GM21619 (cell line): ENCODE results near the gene RIMBP2.
"Not testable (repeated sequence)": the region's sequence is repeated elsewhere in the genome, so short reads cannot be mapped to it uniquely, and the experiment has no call there.

Source experiments
- ATAC-seq: cut with Tn5 transposase; IDR thresholded peaks from one replicate; pipeline ENCODE4 v1.9.1; 2021; ENCODE audit not compliant: unreplicated experiment

The RIMBP2 gene

DNA sequence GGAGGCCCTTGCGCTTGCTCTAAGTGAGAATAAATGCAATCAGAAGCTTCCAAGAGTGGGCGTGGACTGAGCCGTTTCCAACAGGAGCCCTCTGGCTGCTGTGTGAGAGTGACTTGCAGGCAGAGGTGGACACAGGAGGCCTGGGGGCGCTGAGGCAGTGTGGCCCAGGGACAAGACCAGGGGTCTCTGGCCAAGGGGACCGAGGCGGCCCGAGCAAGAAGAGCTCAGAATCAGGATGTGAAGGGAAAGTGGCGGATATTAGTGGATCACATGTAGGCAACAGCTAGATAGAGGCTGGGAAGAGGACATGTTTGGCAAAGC, 8.6 kb downstream of the RIMBP2 start:
- ATAC-seq: no peak

DNA sequence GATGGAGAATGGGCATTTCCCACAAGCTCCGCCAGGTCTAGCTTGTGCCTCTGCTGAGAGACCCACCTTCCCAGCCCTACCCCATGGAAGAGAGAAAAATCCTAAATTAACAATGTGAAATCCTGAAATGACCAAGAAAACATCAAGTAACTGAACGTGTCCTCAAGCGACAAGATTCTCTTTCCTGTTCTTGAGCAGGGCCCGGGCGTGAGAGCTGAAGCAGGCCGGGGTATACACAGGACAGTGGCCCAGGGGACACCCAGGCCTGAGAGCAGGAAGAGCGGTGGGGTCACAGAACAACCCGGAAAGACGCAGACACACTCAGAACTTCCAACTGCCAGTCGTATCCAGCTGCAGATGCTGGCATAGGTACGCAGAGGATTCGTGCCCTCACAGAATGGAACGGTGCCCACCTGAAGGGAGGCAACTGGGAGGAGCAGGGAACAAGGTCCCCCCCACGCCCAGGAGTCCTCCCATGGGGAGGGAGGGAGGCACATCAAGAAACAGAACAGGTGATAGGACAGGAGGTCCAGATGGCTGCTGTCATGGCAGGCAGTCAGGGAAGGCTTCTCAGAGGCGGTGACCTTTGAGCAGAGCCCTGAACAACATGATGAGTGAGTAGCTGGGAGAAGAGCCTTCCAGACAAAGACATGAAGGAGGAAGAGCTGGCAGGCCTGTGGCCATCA, 9.1 kb downstream of the RIMBP2 start:
- no peak for ATAC-seq

DNA sequence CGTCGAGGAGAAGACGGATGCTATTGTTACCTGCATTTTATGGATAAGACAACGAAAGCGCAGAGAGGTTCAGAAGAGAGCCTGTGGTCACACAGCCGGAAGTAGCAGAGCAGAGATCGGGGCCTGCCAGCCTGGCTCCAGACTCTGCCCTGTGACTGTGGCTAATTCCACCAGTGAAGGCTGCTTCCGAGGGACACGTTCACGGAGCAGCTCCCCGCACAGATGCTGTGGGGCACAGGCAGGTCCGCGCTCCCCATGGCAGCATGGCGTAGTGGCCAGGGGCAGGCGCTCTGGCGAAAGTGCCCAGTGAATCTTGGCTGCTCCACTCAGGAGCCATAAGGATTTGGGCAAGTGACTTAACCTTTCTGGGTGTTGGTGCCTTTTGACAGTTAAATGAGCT, 9.8 kb downstream of the RIMBP2 start:
- ATAC-seq: no peak

DNA sequence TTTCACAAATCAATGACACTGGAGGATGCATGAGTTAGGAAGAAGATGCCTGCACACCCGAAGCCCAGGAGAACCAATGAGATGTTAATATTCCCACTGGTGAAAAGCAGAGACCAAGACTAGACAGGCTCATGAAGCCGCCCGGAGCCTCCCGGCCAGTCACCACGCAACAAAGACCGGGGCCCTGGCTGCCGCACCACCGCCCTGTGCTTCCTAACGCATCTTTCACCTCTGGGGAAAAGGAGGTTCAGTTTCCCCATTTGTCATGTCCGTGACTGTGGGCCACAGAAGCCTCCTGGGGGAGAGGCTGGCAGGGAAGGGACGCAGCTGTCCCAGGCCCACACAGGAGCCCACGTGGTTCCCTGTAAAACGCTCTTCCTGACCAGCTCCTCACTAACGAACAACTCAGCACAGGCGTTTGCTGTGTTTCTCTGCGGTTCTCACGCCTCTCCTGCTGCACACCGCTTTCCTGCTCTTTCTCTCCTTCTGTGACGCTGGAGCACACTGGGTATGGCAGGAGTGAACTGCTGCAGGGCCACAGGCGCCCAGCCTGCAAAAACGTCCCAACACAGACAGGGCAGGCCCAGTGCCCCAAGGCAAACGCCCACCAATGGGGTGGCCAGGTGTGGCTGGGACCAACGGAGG, 10.8 kb downstream of the RIMBP2 start:
- no peak for ATAC-seq

DNA sequence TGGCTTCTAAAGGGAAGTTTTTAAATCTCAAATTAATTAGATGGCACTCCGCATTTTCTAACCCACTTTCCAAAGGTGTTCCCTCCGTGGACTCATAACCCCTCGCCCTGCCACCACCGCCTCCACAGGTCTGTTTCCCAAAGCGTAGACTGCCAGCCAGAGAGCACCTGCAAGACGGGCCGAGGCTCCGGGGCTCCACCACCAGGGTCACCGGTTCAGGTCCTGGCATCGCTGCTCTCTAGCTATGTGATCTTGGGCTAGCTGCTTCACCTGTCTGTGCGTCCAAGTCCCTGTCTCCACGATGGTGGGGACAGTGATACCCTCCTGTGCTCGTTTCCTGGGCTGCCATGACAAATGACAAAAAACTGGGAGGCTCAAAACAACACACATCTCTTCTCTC, 11.5 kb downstream of the RIMBP2 start:
- no peak for ATAC-seq

GRCh38 chr12:130703733-130704375, 12.2 kb downstream of the RIMBP2 start:
- ATAC-seq: no peak

DNA sequence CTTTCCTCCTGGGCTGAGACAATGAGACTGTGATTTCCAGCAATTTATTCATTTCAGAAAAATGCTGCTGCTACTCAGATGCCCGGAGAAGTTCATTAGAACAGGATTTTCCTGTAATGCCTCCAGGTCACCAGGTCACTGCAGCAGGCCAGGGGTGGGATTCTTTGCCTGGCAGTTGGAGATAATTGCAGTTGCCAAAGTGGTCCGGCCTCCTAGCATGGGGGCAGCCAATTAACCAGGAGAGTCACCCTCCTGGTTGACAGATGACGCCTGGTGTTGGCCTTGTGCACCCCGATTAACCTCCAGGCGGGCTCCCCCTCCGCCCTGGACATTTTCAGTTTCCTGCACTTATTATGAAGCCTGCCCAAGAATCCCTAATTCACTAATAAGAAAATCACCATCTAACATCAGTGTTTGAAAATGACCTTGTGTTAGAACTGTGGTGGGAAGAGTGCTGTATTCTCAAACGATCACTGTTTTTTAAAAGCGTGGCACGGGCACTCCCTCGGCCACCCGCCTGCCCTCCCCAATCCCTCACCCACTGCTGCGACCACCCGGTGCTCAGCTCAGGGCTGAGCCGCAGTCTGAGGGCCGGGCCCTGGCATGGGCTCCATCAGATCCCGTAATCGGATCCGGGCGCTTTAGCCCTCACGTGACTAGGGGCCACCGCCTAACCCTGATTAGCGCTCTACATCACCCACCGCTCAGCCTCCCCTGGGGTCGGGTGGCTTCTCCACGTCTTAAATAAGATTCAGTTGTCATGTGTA, 12.9 kb downstream of the RIMBP2 start:
- no peak for ATAC-seq

DNA sequence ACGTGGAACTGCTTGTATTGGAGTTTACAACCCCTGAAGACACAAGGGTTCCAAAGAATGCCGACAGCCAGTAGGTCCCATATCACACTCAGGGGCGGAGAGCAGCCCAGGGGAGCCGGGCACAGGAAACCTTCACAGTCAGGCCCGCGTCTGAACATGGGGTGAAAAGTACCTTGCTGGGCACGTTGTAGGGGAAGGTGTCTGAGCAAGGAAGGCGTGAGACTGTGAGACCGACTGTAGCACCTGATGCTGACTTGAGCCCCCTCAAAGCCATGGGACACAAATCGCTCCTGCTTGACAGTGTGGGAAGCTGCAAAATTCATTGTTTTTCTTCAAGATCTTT, 14.7 kb downstream of the RIMBP2 start:
- no peak for ATAC-seq

DNA sequence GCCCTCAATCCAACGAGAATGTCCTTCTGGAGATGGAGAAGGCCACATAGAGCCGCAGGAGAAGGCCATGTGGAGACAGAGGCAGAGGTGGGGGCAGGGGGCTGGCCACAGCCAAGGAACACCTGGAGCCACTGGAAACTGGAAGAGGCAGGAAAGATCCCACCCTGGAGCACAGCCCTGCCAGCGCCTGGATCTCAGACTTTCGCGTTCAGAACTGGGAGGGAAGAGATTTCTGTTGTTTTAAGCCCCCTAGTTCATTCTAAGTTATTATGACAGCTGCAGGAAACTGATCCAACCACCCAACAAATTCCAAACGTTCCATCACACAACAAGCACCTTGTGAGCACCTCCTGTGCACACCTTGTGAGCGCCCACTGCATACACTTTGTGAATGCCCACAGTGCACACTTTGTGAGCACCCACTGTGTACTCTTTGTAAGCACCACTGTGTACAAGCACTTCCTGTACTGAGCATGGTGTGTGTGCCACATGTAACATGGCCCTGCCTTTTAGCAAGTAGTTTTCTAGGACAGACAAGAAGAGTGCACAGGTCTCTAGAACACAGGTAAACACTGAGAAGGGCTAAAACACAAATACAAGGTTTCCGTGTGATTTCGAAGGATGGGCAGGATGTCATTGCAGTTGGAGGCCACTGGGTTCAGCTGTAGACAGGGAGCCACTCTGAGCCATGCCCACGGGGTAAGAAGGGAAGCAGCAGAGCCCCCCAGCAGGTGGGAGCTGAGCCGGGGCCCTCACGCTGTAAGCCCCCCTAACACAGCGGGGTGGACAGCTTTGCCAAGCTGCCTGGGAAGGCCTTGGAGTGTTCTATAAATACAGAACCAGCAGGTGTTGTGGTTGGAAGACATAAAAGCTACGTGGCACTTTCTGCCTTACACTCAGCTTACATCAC, 15.4 kb downstream of the RIMBP2 start:
- ATAC-seq: no peak

DNA sequence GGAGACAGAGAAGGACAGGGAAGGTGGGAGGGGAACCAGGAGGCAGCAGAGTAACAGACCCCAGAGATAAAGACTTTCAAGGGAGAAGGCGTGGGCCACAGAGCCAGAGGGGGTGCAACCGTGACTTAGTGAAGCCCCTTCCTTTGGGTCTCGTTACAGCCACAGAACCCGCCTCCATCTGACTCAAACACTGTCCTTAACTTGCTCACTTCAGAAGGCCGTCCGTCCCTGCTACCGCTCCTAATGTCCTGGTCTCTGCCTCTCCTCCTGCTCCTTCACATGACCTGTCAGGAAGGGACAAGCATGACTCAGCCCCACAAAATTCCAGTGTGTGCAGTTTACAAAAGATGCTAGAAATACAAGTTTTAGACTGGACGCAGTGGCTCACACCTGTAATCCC, 18.0 kb downstream of the RIMBP2 start:
- ATAC-seq: no peak

DNA sequence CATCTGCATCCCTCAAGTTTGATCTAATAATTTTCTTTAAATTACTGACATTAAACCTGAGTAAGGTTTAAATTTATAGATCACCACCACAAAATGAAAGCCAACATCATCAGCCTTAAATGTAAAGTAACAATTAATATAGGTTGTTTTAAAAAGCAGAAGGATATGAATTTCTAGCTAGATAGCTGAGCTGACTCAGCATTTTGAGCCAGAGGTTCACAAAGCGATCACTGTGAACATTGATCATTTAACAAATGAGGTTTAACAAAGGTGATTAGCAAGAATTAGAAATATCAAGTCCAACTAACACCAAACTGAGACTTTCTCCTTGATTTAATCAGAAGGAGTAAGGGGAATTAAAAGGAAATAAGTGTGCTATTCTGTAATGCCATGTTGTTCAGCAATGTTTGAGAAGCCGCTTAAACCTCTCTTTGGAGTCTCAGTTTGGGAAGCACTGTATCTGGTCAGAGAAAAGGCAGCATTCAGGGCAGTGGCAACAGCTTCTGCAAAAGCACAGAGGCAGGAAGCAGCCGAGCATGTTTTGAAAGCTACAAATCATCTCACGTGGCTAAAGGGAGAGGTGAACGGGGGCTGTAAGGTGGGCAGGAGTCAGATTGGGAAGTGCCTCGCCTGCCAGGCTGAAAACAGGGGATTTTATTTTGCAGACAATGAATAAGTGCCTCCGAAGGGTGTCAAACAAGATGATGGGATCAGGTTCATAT, 19.6 kb downstream of the RIMBP2 start:
- no peak for ATAC-seq

GRCh38 chr12:130695061-130695460, 21.0 kb downstream of the RIMBP2 start:
- no peak for ATAC-seq

- no peak for ATAC-seq
Observed at GRCh38 chr12:130689408-130690405, 26.4 kb downstream of the RIMBP2 start.

DNA sequence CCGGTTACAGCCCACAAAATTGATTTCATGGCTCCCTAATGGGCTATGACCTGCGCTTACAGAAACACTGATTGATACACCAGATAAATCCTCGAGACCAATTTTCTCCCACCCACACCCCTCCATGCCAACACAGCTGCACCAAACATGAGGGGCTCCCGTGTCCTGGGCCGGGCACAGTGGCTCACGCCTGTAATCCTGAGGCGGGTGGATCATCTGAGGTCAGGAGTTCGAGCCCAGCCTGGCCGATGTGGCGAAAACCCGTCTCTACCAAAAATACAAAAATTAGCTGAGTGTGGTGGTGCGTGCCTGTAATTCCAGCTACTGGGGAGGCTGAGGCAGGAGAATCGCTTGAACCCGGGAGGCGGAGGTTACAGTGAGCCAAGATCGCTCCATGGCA, 27.1 kb downstream of the RIMBP2 start:
- ATAC-seq: not testable (repeated sequence)

GRCh38 chr12:130687796-130688778, 28.0 kb downstream of the RIMBP2 start:
- no peak for ATAC-seq

DNA sequence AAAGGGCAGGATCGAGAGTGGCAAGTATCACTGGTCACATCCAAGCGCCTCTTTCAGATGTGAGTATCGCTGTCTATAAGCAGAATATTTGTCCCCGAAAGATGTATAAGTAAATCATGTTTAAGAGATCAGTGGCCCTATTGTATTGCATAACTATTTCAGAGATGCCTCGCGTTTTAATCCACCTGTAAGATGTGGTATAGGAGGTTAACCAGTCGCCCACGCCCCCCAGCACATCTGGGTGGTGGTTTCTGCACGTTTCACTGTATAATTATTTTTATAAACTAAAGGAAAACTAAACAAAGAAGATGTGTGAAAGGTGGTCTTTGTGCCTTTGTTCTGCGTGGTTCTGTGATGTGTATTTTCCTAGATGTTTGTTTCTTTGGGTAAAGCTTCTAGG, 28.9 kb downstream of the RIMBP2 start:
- no peak for ATAC-seq

- ATAC-seq: no peak
Observed at GRCh38 chr12:130686511-130686991, 29.5 kb downstream of the RIMBP2 start.

- no peak for ATAC-seq
Observed at GRCh38 chr12:130685850-130686249, 30.2 kb downstream of the RIMBP2 start.
